Measurements from ENCODE around the gene ACSL5.
A peak's percentile ranks its signal among the peaks of the same experiment; 100 is the strongest.

ACSL5 gene

DNA sequence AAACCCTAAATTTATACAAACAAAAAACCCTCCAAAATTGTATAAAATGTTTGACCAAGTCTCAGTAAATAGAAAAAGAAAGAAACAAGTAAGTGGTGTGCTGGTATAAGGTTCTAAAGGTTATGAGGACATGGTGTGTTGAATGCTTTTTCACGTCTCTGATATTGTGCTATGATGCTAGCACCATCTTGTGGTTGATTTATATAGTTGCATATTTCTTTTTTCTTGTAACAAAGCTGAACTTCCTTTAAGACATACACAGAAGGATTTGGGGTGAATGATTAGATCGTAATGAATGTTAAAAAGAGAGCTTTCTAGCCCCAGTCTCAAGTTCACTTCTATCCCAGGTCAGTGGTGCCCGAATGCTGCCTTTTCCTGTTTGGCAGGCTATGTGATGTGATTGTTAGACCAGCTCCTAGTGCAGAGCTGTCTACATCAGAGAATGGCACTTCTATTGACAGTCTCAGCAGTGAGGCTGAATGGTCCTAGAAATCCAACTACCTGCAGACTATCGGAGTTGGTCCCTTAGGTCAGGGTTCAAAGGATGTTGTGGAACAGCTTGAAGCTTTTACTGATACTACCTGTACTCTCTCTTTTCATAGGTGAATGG is 98.1 kb downstream of the ACSL5 start:
- DNase-seq = peak; percentile 44

DNA sequence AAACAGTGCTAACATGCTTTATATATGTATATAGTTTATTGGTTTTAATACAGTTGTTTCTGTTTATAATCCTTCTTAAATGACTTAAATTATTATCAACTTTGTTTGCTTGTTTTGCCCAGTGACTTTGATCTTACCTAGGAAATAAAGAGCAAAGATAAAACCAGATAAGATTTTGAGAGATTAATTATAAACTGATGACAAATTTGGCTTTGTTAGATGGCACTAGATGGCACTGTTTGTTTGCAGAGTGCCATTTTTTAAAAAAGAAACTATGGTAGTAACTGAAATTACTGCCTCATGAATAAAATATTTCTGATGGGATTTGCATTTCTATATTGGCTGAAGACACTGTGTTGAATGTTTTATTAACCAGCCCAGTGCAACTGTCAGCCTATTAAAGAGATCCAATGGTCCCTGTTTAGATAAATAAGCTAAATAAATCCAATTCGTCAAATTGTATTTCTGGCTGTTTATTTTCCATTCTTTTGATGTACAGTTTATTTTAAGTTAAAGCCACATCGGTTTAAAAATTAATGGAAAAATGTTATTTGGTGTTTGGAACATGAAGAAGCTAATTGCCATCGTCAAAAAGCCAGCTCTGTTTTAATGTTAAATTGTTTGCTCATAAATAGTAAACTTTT is 101.8 kb downstream of the ACSL5 start:
- DNase-seq = no peak
